22Rv1 (cell line): ENCODE measurements around the gene G3BP2.

Source experiments
- CTCF ChIP-seq: fragments of 450-650 bp; IDR thresholded peaks from 2 replicates; pipeline ENCODE4 v1.5.1; 2017; ENCODE audit warnings: mild to moderate bottlenecking
- ZFX ChIP-seq: fragments of 450-650 bp; IDR thresholded peaks from 2 replicates; pipeline ENCODE4 v1.6.1; 2017; ENCODE audit warnings: antibody characterized with exemption, borderline replicate concordance

GRCh38 chr4:75673959-75674328 is 733 bp upstream of the G3BP2 start:
- no peak for TF ChIP-seq CTCF
- no peak for TF ChIP-seq ZFX
